ENCODE results near the gene FBXW10B.
"Not testable (repeated sequence)": the region's sequence is repeated elsewhere in the genome, so short reads cannot be mapped to it uniquely, and the experiment has no call there.

Gene FBXW10B

DNA sequence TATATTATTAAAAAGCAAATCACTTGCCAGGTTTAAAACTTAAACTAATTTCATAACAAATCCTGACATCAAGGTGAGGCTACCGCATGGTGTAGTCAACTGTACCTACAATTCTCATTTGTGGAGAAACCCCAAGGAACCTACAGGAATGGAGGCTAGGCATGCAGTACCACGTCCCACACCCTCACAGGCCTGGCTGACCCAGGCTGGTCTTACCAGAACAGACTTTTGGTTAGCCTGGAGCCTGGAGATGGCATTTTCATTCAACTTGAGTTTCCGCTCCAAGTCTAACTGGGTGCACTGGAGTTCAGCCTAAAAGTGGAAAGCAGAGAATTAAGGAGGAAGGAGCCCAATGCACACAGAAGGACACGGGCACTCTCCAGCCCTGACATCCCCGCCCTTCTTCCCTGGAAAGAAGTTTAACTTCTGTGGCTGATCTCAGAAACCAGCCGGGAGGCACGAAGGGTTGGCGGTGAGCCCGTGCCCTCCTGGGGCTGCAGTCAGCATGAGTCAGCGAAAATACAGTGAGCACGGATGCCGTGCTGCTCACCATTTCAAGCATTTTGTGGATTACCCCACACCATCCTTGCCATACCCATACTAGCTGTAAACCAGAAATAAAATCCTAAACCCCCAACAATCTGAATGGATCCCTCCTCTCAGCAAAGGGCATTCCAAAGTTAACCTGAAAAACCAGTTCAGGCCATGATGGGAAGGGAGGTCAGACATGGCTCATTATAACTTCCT is 23.2 kb upstream of the FBXW10B start:
- DNase-seq; intact Hi-C loops (cut with DNase I): not testable (repeated sequence)

GRCh38 chr17:15642014-15642413 is 22.5 kb upstream of the FBXW10B start:
- DNase-seq; intact Hi-C loops (cut with DNase I): not testable (repeated sequence)

DNA sequence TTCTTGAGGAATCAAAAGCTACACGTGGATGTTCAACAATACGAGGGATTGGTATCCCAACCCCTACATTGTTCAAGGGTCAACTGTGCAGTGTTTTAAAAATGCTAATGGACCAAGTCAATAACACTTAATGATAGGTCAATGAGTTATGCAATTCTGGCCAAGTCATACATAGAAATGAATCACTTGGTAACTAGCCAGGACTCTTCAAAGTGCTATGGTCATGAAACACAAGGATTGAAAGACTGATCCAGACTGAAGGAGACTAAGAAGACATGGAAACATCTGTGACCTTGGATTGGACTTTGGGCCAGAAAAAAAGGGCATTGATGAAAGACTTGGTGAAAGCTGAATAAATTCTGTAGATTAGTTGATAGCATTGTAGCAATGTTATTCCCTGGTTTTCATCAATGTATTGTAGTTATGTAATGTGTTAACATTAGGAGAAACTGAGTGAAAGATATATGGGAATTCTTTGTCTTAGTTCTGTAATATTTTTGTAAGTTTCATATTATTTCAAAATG is 11.5 kb upstream of the FBXW10B start:
- intact Hi-C loops (cut with DNase I); DNase-seq: not testable (repeated sequence)

DNA sequence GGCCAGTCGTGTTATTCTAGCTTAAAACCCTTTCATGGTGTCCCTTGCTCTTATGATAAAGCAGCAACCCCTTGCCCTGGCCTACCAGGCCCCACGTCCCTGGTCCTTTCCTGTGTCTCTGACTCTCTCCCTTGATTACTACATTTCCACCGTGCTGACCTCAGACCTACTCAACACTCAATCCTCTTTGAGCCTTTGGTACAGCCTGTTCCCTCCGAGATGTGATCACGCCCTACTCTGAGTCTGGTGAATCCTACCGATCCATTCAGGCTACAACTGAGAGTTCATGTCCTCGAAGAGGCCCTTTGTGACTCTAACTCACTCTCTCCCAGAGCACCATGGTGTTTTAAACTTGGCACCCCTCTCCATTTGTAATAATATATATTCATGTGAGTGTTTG is 10.5 kb upstream of the FBXW10B start:
- intact Hi-C loops (cut with DNase I); DNase-seq: not testable (repeated sequence)

DNA sequence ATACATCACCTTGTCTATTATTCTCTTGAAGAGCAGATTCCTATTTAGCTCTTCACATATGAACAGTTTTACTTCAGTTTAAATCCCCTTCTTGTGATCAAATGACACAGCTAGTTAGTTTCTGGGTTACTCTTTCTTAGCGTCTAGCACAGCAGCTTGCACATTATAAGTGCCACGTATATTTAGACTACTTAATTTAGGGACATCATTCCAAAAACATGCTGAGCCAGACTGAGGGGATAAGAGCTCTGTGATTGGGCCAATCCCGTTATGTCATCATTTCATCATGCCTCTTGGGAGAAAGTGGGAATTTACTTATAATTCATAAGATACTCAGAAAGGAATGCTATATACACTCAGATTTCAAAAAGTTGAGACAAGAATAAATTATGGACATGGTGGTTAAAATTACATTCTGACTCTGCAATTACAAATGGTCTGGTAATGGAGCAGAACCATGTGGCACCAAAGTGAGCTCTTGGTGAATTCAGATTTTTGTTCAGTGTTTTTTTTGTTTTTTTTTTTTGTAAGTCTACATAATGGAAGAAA is 4.2 kb upstream of the FBXW10B start:
- DNase-seq; intact Hi-C loops (cut with DNase I): not testable (repeated sequence)

GRCh38 chr17:15623255-15623654 is 3.8 kb upstream of the FBXW10B start:
- intact Hi-C loops (cut with DNase I); DNase-seq: not testable (repeated sequence)

- DNase-seq; intact Hi-C loops (cut with DNase I): not testable (repeated sequence)
These were observed 2.6 kb upstream of the FBXW10B start for GRCh38 chr17:15622124-15622523.

DNA sequence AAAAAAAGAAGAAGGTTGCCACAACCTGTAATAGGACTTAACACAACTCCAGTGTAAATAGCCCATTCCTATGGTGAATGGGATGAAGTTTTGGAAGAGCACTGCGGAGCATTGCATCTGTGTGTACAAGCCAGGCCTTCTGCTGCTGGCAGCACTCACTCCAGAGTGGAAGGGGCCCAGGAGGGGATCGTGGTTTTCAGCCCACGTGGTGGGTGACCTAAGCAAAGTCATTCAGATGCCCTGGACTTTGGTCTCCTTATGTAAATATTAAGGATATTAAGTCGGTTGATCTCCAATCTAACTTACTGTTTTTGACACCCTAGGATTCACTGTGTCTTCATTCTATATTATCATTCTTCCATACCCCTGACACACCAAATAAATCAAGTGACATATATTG is 2.7 kb downstream of the FBXW10B start:
- DNase-seq; intact Hi-C loops (cut with DNase I): not testable (repeated sequence)

DNA sequence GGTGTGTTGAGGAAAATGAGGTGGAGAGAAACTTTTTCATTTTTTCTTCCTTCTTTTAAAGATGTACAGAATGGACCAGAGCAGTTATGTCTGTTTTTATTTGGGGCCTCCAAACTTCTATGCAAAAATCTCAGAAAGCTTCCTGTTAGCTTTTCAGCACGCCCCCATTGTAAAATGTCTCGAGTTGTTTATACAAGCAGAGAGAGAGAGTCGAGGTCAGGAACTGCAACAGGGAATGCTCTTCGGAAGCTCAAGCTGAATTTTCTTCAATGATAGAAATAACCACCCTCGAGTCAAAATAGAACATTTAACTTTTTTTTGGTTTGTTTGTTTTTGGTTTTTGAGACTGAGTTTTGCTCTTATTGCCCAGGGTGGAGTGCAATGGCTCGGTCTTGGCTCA is 3.7 kb downstream of the FBXW10B start:
- DNase-seq; intact Hi-C loops (cut with DNase I): not testable (repeated sequence)

DNA sequence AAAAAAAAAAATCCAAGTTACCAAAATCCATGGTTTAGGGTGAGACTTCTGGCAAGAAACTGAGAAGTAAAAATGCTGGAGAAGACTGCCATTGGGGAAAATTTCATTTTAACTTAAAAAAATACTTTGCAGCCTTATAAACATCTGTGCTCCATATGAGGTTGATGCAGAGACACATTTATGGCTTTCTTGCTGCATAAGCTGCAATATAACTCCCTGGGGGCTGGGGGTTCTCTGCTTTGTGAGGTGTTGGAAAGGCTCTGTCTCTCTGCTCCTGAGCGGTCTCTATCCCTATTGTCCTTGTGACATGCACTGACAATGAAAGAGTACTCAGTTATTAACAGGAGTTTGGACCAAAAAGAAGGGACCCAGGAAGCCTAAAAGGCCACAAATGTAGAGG is 6.4 kb downstream of the FBXW10B start:
- intact Hi-C loops (cut with DNase I); DNase-seq: not testable (repeated sequence)

GRCh38 chr17:15592960-15593359 is 26.5 kb downstream of the FBXW10B start:
- intact Hi-C loops (cut with DNase I); DNase-seq: not testable (repeated sequence)

GRCh38 chr17:15591986-15592385 is 27.5 kb downstream of the FBXW10B start:
- DNase-seq; intact Hi-C loops (cut with DNase I): not testable (repeated sequence)

- intact Hi-C loops (cut with DNase I); DNase-seq: not testable (repeated sequence)
These were observed 28.7 kb downstream of the FBXW10B start for GRCh38 chr17:15590844-15591243.

DNA sequence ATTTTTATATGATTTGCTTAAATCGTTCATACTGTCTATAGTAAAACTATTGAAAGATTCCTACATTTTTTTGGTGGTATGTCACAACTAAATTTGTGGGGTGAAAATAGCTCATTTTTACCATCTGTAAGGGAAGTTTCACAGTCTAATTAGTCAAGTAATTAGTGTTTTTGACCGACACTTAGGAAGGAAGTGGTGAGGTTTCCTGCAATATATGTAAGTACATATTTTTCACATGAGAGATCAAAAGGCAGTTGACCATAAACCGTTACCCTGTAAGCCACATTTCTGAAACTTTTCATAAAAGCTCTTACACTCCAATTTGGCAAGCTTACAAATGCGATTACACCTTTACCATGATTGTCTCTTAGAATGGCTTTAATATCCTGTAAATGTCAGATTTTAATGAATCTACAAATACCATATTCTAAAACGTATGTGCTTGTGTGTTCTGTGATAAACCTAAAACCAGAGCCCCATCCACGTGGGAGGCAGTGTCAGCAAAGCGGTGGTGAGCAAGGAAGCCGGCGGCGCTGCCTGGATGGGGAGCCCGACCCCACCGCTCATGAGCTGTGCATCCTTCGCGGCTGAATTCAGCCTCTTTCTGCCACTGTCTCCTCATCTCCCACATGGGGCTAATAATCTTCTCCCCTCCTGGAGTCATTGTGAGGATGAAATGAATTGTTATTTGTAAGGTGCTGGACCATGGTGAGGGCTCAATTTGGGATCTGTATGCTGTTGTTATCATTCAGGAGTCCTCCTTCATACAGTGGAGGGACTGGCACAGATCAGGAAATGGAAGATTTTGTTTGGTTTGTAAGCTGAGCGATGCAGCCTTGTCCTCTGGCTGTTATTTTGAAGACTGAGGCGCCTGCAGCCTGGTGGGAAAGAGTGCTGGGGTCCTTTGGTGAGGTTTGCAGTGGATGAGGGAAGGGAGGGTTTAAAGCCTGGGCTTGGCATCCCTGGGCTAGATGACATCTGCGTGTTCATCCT is 29.7 kb downstream of the FBXW10B start:
- DNase-seq; intact Hi-C loops (cut with DNase I): not testable (repeated sequence)

- intact Hi-C loops (cut with DNase I), result not testable (repeated sequence)
These were observed 31.5 kb downstream of the FBXW10B start for GRCh38 chr17:15588017-15588416.

DNA sequence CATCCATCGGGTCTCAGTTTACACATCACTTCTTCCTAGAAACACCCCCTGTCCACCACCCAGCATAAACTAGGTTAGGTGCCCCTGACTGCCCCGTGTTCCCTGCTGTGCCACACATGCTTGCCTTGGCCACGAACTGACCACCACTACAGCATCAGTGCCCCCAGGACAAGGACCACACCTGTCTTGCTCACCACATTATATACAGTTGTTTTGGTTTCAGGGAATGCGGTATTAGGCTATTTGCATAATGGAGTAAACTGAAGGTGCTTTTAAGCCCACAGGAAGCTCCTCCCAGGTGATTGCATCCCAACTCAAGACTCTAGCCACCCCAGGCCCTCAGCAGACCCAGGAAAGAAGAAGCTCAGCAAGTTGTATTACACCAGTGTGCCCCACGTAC is 36.2 kb downstream of the FBXW10B start:
- intact Hi-C loops (cut with DNase I); DNase-seq: not testable (repeated sequence)

More at GRCh38 chr17:15588017-15588416, 31.5 kb downstream of the FBXW10B start:
- DNase-seq, result not testable (repeated sequence)

DNA sequence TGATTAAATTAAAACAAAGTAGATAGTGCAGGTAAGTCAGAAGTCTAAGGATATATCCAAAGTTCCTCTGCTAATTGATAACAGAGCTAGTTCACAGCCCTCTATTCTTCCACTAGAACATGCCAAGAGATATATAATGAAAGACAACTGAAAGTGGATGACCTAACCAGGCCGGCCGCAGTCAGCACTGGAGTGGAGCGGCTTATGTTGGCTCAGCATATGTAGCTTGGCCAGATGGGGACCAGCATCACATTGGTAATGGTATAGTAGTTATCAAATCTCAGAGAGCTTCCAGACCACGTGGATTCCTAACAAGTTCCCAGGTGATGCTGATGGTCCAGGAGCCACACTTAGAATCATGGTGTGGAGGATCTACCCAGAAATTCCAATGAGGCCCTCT is 38.0 kb downstream of the FBXW10B start:
- DNase-seq; intact Hi-C loops (cut with DNase I): not testable (repeated sequence)

GRCh38 chr17:15576848-15577247 is 42.7 kb downstream of the FBXW10B start:
- DNase-seq; intact Hi-C loops (cut with DNase I): not testable (repeated sequence)

DNA sequence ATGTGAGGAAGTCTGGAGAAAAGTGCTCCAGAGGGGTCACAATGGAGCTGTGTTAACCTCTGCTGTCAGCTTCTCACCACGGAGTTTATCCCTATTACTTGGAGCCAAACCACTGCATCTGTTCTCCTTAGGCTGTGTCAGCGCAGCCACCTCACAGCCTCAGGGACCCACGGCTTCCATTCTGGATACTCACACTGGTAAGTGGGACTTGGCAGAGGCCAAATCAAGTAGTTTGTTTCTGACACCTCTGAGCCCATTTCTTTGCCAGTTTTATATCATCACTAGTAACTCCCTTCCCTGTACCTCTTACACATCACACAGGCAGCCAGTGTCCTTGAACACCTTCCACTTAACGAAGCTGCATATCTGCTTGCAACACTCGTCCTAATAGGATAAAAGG is 44.8 kb downstream of the FBXW10B start:
- intact Hi-C loops (cut with DNase I); DNase-seq: not testable (repeated sequence)
